ENCODE results near the gene GLA. TPM values are rescaled to one million over a fixed set of nuclear protein-coding genes. Genes with fewer than 3 reads are reported as not detected.

Gene GLA
- total and polyA plus RNA-seq, 2 of the 13 experiments (the other 11 are each of a cell fraction or from before 2014, with no cell fraction given): 31.4 to 59.3 TPM

GRCh38 chrX:101348452-101349192 lies 59.1 kb downstream of the GLA start, which contains the start of gene TIMM8A (continued):
- TF ChIP-seq ZNF574 (CRISPR knock-in tag; IDR thresholded peaks at IDR 0.05): peak; percentile 77
- peak; percentile 69; the same call in 1 of the 2 replicates for TF ChIP-seq ZNF776 (CRISPR knock-in tag; IDR thresholded peaks at IDR 0.05)
- TF ChIP-seq ATF6 (CRISPR knock-in tag; conservative IDR thresholded peaks at IDR 0.05): no peak
- TF ChIP-seq ZNF563 (CRISPR knock-in tag; IDR thresholded peaks at IDR 0.05): 0 out of 2 replicates have a peak, but pooled peaks have one; percentile 31
- TF ChIP-seq SETDB1 (CRISPR knock-in tag; IDR thresholded peaks at IDR 0.05; ENCODE audit: borderline replicate concordance): no peak
- no peak for TF ChIP-seq FUBP1 (CRISPR knock-in tag; IDR thresholded peaks at IDR 0.05; ENCODE audit: borderline replicate concordance)
- TF ChIP-seq THAP11 (CRISPR knock-in tag; IDR thresholded peaks at IDR 0.05): peak; percentile 60
- TF ChIP-seq MXD1 (CRISPR knock-in tag; IDR thresholded peaks at IDR 0.05): peak; percentile 72; the same call in 1 of the 2 replicates
- no peak for TF ChIP-seq ZNF746 (CRISPR knock-in tag; IDR thresholded peaks at IDR 0.05)
- TF ChIP-seq RBM39 (IDR thresholded peaks at IDR 0.05; ENCODE audit: low read depth, low read length, poor library complexity, severe bottlenecking): no peak
- peak; percentile 61 for TF ChIP-seq KAT8 (CRISPR knock-in tag; IDR thresholded peaks at IDR 0.05)
- no peak for TF ChIP-seq JUN (CRISPR knock-in tag; IDR thresholded peaks at IDR 0.05)
- TF ChIP-seq ZNF761 (CRISPR knock-in tag; conservative IDR thresholded peaks at IDR 0.05): no peak
- no peak for TF ChIP-seq FOXJ3 (CRISPR knock-in tag; IDR thresholded peaks at IDR 0.05; ENCODE audit: borderline replicate concordance)
- TF ChIP-seq KDM2A (CRISPR knock-in tag; IDR thresholded peaks at IDR 0.05; ENCODE audit: borderline replicate concordance, low read depth): peak; percentile 74; the same call in 1 of the 2 replicates
- no peak for TF ChIP-seq SSRP1 (CRISPR knock-in tag; IDR thresholded peaks at IDR 0.05)
- no peak for TF ChIP-seq KLF13 (CRISPR knock-in tag; IDR thresholded peaks at IDR 0.05)
- no peak for TF ChIP-seq ETS1 (CRISPR knock-in tag; IDR thresholded peaks at IDR 0.05)
- TF ChIP-seq FOSL2 (CRISPR knock-in tag; IDR thresholded peaks at IDR 0.05): peak; percentile 4; the same call in 1 of the 2 replicates
- TF ChIP-seq SIN3A (IDR thresholded peaks at IDR 0.05; ENCODE audit: borderline replicate concordance, low read depth, low read length): peak; percentile 53; the same call in 1 of the 2 replicates
- TF ChIP-seq POGZ (CRISPR knock-in tag; IDR thresholded peaks at IDR 0.05): no peak
- no peak for TF ChIP-seq ZNF160 (CRISPR knock-in tag; IDR thresholded peaks at IDR 0.05)

Measured in HepG2 (cell line).